Thoracic aorta (tissue), 2 donors: ENCODE measurements around the gene NUMA1. TPM values are rescaled to one million over a fixed set of nuclear protein-coding genes. Genes with fewer than 3 reads are reported as not detected.
A peak's percentile ranks its signal among the peaks of the same experiment; 100 is the strongest.

Source experiments
- ATAC-seq: fragments of 150-250 bp; one replicate; pipeline ENCODE4 v1.8.0; 2017; ENCODE audit warnings: low read depth; ENCODE audit not compliant: insufficient number of reproducible peaks, low FRiP score
- DNase-seq: peaks from one replicate; pipeline ENCODE4 v3.0.0-alpha.2; 2020; ENCODE audit warnings: low spot score
- H3K27ac ChIP-seq, 2 donors: fragments of 200-600 bp; sonication (generic); 1 replicate in 1 of 2; 2 replicates in 1 of 2; pipeline ENCODE4 v1.5.1; 2016; ENCODE audit warnings: mild to moderate bottlenecking in 2 of 2, moderate library complexity in 2 of 2
- H3K27me3 ChIP-seq: fragments of 200-600 bp; sonication (generic); replicated peaks from 2 replicates; pipeline ENCODE4 v1.6.0; 2016; ENCODE audit warnings: mild to moderate bottlenecking; ENCODE audit not compliant: insufficient read depth
- H3K36me3 ChIP-seq: fragments of 200-600 bp; sonication (generic); one replicate; pipeline ENCODE4 v1.5.1; 2016
- H3K4me1 ChIP-seq, 2 donors: fragments of 200-600 bp; sonication (generic); 1 replicate in 1 of 2; 2 replicates in 1 of 2; pipeline versions ENCODE4 v1.5.1 to v1.6.0; 2016; ENCODE audit warnings: low read depth in 2 of 2, mild to moderate bottlenecking in 1 of 2; ENCODE audit not compliant: control insufficient read depth in 1 of 2
- H3K4me3 ChIP-seq: fragments of 200-600 bp; sonication (generic); 2 replicates; pipeline ENCODE4 v1.5.1; 2016; ENCODE audit warnings: mild to moderate bottlenecking
- H3K9me3 ChIP-seq: fragments of 200-600 bp; sonication (generic); 2 replicates; pipeline ENCODE4 v1.5.1; 2016
- total RNA-seq, 2 donors: library from RNA; depleted of rRNA; stranded (reverse); fragments of >200 nt; gene quantifications; one replicate each; pipeline versions ENCODE4 v1.1.0 to v1.2.3, GENCODE V29; 2016
- TF ChIP-seq, protein P1 (sequence below): fragments of 200-600 bp; sonication (generic); IDR thresholded peaks from one replicate; pipeline ENCODE4 v1.5.1; 2019; ENCODE audit warnings: antibody characterized with exemption

The NUMA1 gene
- total RNA-seq, 2 donors from 2014 or later, result 282 to 286 TPM

DNA sequence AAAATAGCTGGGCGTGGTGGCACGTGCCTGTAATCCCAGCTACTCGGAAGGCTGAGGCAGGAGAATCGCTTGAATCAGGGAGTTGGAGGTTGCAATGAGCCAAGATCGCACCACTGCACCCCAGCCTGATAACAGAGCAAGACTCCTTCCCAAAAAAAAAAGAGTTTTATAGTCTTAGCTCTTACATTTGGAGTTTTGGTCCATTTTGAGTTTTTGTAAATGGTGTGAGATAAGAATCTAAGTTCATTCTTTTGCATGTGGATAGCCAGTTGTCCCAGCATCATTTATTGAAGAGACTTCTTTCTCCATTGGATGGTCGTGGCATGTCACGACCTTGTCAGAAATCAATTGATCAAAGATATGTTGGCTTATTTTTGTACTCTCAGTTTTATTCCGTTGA is 116.9 kb downstream of the NUMA1 start:
- TF ChIP-seq, protein P1, sequence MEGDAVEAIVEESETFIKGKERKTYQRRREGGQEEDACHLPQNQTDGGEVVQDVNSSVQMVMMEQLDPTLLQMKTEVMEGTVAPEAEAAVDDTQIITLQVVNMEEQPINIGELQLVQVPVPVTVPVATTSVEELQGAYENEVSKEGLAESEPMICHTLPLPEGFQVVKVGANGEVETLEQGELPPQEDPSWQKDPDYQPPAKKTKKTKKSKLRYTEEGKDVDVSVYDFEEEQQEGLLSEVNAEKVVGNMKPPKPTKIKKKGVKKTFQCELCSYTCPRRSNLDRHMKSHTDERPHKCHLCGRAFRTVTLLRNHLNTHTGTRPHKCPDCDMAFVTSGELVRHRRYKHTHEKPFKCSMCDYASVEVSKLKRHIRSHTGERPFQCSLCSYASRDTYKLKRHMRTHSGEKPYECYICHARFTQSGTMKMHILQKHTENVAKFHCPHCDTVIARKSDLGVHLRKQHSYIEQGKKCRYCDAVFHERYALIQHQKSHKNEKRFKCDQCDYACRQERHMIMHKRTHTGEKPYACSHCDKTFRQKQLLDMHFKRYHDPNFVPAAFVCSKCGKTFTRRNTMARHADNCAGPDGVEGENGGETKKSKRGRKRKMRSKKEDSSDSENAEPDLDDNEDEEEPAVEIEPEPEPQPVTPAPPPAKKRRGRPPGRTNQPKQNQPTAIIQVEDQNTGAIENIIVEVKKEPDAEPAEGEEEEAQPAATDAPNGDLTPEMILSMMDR, result no peak
- Histone ChIP-seq H3K36me3 (peaks cover 19% of the 10 kb centered on the region), H3K27me3 (no peaks in the 10 kb centered on the region), H3K4me3 (no peak overlapping the region), H3K4me1 (peaks cover 0 to 9% of the 10 kb centered on the region in 2 donors), H3K27ac (no peak overlapping the region), H3K9me3 (no peaks in the 10 kb centered on the region)
- no peak for DNase-seq
- no peak for ATAC-seq

DNA sequence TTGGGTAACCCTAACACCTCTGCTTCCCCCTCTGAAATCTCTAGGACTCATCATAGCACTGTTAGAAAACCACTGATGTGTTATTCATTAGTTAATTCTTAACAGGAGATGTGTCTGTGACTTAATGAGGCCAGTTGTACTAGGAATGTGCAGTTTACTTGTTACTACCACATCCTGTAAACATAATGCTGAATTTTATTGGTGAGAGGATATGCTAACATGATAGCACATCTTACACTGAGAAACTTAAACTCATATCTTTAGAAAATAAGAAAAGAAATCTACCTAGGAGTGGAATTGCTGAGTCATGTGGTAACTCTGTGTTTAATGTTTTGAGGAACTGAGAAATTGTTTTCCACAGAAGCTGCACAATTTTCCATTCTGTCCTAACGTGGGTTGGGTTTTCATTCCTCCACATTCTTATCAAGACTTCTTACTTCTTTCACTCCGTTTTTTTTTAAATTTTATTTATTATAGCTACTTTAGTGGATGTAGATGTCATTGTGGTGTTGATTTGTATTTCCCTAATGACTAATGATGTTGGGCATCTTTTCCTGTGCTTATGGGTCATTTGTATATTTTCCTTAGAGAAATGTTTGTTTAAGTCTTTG is 117.8 kb downstream of the NUMA1 start:
- Histone ChIP-seq H3K4me1 (peaks cover 0 to 9% of the 10 kb centered on the region in 2 donors), H3K27ac (peak overlapping the region in 1 of 2 donors; percentile 61), H3K36me3 (peaks cover 19% of the 10 kb centered on the region), H3K4me3 (no peak overlapping the region), H3K9me3 (no peaks in the 10 kb centered on the region), H3K27me3 (no peaks in the 10 kb centered on the region)
- TF ChIP-seq, protein P1, result no peak
- ATAC-seq (no peak), DNase-seq (no peak)

DNA sequence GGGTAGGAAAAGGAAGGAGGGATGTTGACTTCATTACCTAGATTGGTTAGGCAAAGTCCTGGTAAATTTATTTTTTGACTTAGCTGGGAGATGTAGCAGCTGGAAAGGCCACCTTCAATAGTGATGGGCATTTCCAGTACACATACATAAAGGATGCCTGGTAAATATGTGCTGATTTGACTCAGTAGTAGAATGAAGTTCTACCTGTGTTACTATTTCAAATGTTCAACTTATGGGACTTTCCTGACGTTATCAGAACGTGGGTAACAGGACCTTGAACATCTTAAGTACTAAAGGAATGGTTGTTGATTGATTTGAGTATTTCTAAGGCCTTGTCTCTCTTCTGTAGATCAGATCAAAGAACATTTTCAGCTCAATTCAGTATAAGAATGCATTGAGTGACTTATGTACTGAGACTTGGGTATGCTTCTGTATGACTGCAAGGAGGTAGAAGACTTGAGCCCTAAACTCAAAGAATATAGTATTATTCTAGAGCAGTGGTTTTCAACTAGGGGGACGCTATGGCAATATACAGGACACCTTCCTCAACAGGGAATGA is 124.4 kb downstream of the NUMA1 start:
- Histone ChIP-seq H3K27ac (no peak overlapping the region), H3K4me1 (no peaks in the 10 kb centered on the region), H3K36me3 (peaks cover 5% of the 10 kb centered on the region), H3K9me3 (no peaks in the 10 kb centered on the region), H3K4me3 (no peak overlapping the region), H3K27me3 (no peaks in the 10 kb centered on the region)
- ATAC-seq, result no peak
- no peak for DNase-seq
- TF ChIP-seq, protein P1, result no peak

Other genes starting within 250 kb of the NUMA1 start
- gene DEFB108B, start 247.3 kb downstream of the NUMA1 start, total RNA-seq, result not detected
- not detected for gene DEFB131B, start 202.1 kb downstream of the NUMA1 start, total RNA-seq
- 1 to 10 TPM; 6.0 to 7.7 TPM for gene XNDC1N, start 151.9 kb downstream of the NUMA1 start, total RNA-seq
- 10 to 100 TPM; 50.2 to 74.6 TPM for gene RNF121, start 151.5 kb downstream of the NUMA1 start, total RNA-seq
- gene IL18BP, start 81.6 kb downstream of the NUMA1 start, total RNA-seq, result 10 to 100 TPM; 20.2 to 32.2 TPM
- 10 to 100 TPM in 1 of 2 donors, 1 to 10 TPM in 1; 6.1 to 24.0 TPM for gene LRRC51, start 308 bp upstream of the NUMA1 start, total RNA-seq
- gene LAMTOR1, start 22.8 kb upstream of the NUMA1 start, total RNA-seq, result 10 to 100 TPM; 68.1 to 94.4 TPM
- not detected for gene TOMT, start 25.4 kb upstream of the NUMA1 start, total RNA-seq
- 10 to 100 TPM in 1 of 2 donors, 1 to 10 TPM in 1; 9.8 to 24.2 TPM for gene ANAPC15, start 32.2 kb upstream of the NUMA1 start, total RNA-seq
- not detected for gene FOLR3, start 55.2 kb upstream of the NUMA1 start, total RNA-seq
- gene FOLR1, start 111.6 kb upstream of the NUMA1 start, total RNA-seq, result not detected
- gene FOLR2, start 136.3 kb upstream of the NUMA1 start, total RNA-seq, result 100 to 1,000 TPM in 1 of 2 donors, 10 to 100 TPM in 1; 51.4 to 118 TPM
- 100 to 1,000 TPM; 108 to 113 TPM for gene INPPL1, start 144.2 kb upstream of the NUMA1 start, total RNA-seq
- gene PHOX2A, start 163.6 kb upstream of the NUMA1 start, total RNA-seq, result not detected